IMR-90 (cell line): ENCODE measurements around the gene EHD4. TPM values are rescaled to one million over a fixed set of nuclear protein-coding genes. Genes with fewer than 3 reads are reported as not detected.

ENCODE experiments used
- ATAC-seq: fragments of 200-7000 bp; cut with Tn5 transposase; 2 replicates; pipeline ENCODE4 v1.9.1; 2020; ENCODE audit warnings: low read depth, mild to moderate bottlenecking, moderate library complexity
- BruUV-seq: library from RNA; stranded (reverse); fragments of 400-500 nt; replicated peaks from 2 replicates; lab custom pipeline; 2021; lab: Mats Ljungman, UMichigan
- CTCF ChIA-PET: fragments of 300-600 bp; formaldehyde crosslinking; extraction: SDS; loops from one replicate; lab custom pipeline; 2021; ENCODE audit warnings: antibody characterized with exemption; lab: Yijun Ruan, JAX
- POLR2A ChIA-PET: fragments of 300-600 bp; sonication (Branson Sonifier 250); formaldehyde crosslinking; loops from one replicate; lab custom pipeline; 2022; ENCODE audit warnings: antibody characterized with exemption; ENCODE audit not compliant: unreplicated experiment; lab: Charles Lee
- DNase-seq: peaks from one replicate; pipeline ENCODE4 v3.0.0; 2013
- H2AFZ ChIP-seq: replicated peaks from 2 replicates; pipeline ENCODE3; 2013; ENCODE audit warnings: low read length, mild to moderate bottlenecking; ENCODE audit not compliant: poor library complexity
- H2AK5ac ChIP-seq: 2 replicates; pipeline ENCODE4 v1.6.1; 2013; ENCODE audit warnings: low read depth, low read length, inconsistent platforms
- H2AK9ac ChIP-seq: replicated peaks from 2 replicates; pipeline ENCODE3; 2013; ENCODE audit warnings: mild to moderate bottlenecking, low read depth, low read length, moderate library complexity; ENCODE audit not compliant: poor library complexity
- H2BK120ac ChIP-seq: 2 replicates; pipeline ENCODE4 v1.6.1; 2013; ENCODE audit warnings: low read depth, low read length, inconsistent platforms
- H2BK15ac ChIP-seq: 3 replicates; pipeline ENCODE4 v1.6.1; 2013; ENCODE audit warnings: low read depth, low read length, inconsistent platforms
- H2BK20ac ChIP-seq: 2 replicates; pipeline ENCODE4 v1.6.1; 2013; ENCODE audit warnings: low read depth, mild to moderate bottlenecking, inconsistent platforms, low read length, moderate library complexity
- H2BK5ac ChIP-seq: 2 replicates; pipeline ENCODE4 v1.6.1; 2013; ENCODE audit warnings: mild to moderate bottlenecking, low read depth, low read length, inconsistent platforms; ENCODE audit not compliant: poor library complexity, severe bottlenecking
- H3K14ac ChIP-seq: replicated peaks from 2 replicates; pipeline ENCODE4 v1.6.1; 2013; ENCODE audit warnings: low read depth, low read length, inconsistent platforms
- H3K18ac ChIP-seq: 2 replicates; pipeline ENCODE4 v1.6.1; 2013; ENCODE audit warnings: low read depth, low read length, control low read depth
- H3K23ac ChIP-seq: 2 replicates; pipeline ENCODE4 v1.6.1; 2013; ENCODE audit warnings: low read depth, low read length, inconsistent platforms
- H3K27ac ChIP-seq: 2 replicates; pipeline ENCODE4 v1.5.1; 2013; ENCODE audit warnings: mild to moderate bottlenecking, control low read depth, low read length; ENCODE audit not compliant: insufficient read depth
- H3K27me3 ChIP-seq: 2 replicates; pipeline ENCODE4 v1.6.1; 2013; ENCODE audit warnings: low read length; ENCODE audit not compliant: control insufficient read depth, insufficient read depth
- H3K36me3 ChIP-seq: 2 replicates; pipeline ENCODE4 v1.6.1; 2013; ENCODE audit warnings: low read length, mixed read lengths; ENCODE audit not compliant: control insufficient read depth, insufficient read depth
- H3K4ac ChIP-seq: 2 replicates; pipeline ENCODE4 v1.6.1; 2013; ENCODE audit warnings: low read depth, low read length, inconsistent platforms
- H3K4me1 ChIP-seq: 2 replicates; pipeline ENCODE4 v1.6.1; 2013; ENCODE audit warnings: low read length, mixed read lengths; ENCODE audit not compliant: control insufficient read depth, insufficient read depth
- H3K4me2 ChIP-seq: 2 replicates; pipeline ENCODE4 v1.6.1; 2013; ENCODE audit warnings: low read depth, mild to moderate bottlenecking, control low read depth, low read length, moderate library complexity
- H3K4me3 ChIP-seq: 2 replicates; pipeline ENCODE4 v1.5.1; 2013; ENCODE audit warnings: low read depth, mild to moderate bottlenecking, control low read depth, low read length, moderate library complexity; ENCODE audit not compliant: insufficient read depth
- H3K56ac ChIP-seq: 2 replicates; pipeline ENCODE4 v1.6.1; 2013; ENCODE audit warnings: low read length, inconsistent platforms; ENCODE audit not compliant: insufficient read depth; ENCODE audit errors: extremely low read depth
- H3K79me1 ChIP-seq, 2 experiments: 2 replicates each; pipeline ENCODE4 v1.6.1; 2013; ENCODE audit warnings: low read length in 2 of 2, inconsistent platforms in 1 of 2, low read depth in 1 of 2
- H3K9ac ChIP-seq: 2 replicates; pipeline ENCODE4 v1.6.1; 2013; ENCODE audit warnings: low read depth, low read length, control low read depth
- H3K9me1 ChIP-seq: 2 replicates; pipeline ENCODE4 v1.6.1; 2013; ENCODE audit warnings: low read length, inconsistent platforms; ENCODE audit not compliant: insufficient read depth
- H3K9me3 ChIP-seq: 2 replicates; pipeline ENCODE4 v1.6.1; 2013; ENCODE audit warnings: low read length; ENCODE audit not compliant: control insufficient read depth, insufficient read depth
- H4K20me1 ChIP-seq: 2 replicates; pipeline ENCODE4 v1.6.1; 2013; ENCODE audit warnings: low read length, inconsistent platforms; ENCODE audit not compliant: insufficient read depth
- H4K5ac ChIP-seq: 2 replicates; pipeline ENCODE4 v1.6.1; 2013; ENCODE audit warnings: mild to moderate bottlenecking, low read depth, low read length, control low read depth
- H4K8ac ChIP-seq, 2 experiments: 2 replicates each; pipeline ENCODE4 v1.6.1; 2013; ENCODE audit warnings: low read depth in 2 of 2, low read length in 2 of 2, control low read depth in 1 of 2, inconsistent platforms in 1 of 2
- H4K91ac ChIP-seq: 2 replicates; pipeline ENCODE4 v1.6.1; 2013; ENCODE audit warnings: low read depth, low read length, inconsistent platforms; ENCODE audit not compliant: insufficient read depth
- BHLHE40 ChIP-seq: fragments of 150-350 bp; IDR thresholded peaks from 2 replicates; pipeline ENCODE4 v1.6.1; 2016; ENCODE audit warnings: mild to moderate bottlenecking, low read depth, low read length
- CEBPB ChIP-seq: IDR thresholded peaks from 2 replicates; pipeline ENCODE4 v1.6.1; 2012; ENCODE audit warnings: low read depth, low read length, improper control_type of control experiment
- POLR2A ChIP-seq: IDR thresholded peaks from 2 replicates; pipeline ENCODE4 v1.6.1; 2012; ENCODE audit warnings: mild to moderate bottlenecking, low read depth, low read length
- SMC3 ChIP-seq: fragments of 150-350 bp; IDR thresholded peaks from 2 replicates; pipeline ENCODE4 v1.6.1; 2016; ENCODE audit warnings: low read depth, mild to moderate bottlenecking, antibody characterized with exemption, low read length, moderate library complexity
- WGBS, 2 experiments: methylation state at CpG; one replicate each; pipeline versions ENCODE4 v1.1.5 to v1.1.7; 2013; ENCODE audit warnings: missing lambda C conversion rate in 2 of 2; ENCODE audit not compliant: insufficient read length in 1 of 2; ENCODE audit errors: extremely low coverage in 2 of 2; 5-methylcytosine and 5-hydroxymethylcytosine counted together
- dilution Hi-C: fragments of 300-500 bp; cut with HindIII; formaldehyde crosslinking; loops from one replicate; pipeline ENCODE4 v1.14.3; 2018; ENCODE audit warnings: low sequenced_read_pairs; ENCODE audit not compliant: unreplicated experiment
- in situ Hi-C: fragments of 300-500 bp; cut with MboI; formaldehyde crosslinking; loops from 3 replicates; pipeline ENCODE4 v1.14.3; 2019; ENCODE audit warnings: low sequenced_read_pairs, inconsistent platforms, mixed read lengths
- intact Hi-C: fragments of 100-400 bp; cut with micrococcal nuclease; formaldehyde crosslinking; loops from 2 replicates; pipeline ENCODE4 v1.10.0; 2022
- polyA plus RNA-seq, 3 experiments: library from polyadenylated mRNA; depleted of rRNA; stranded (reverse); fragments of >200 nt; gene quantifications; 2 replicates each; pipeline ENCODE4 v1.2.3, GENCODE V29; 2012; ENCODE audit warnings: low replicate concordance in 1 of 3
- total RNA-seq: library from RNA; depleted of rRNA; stranded (reverse); fragments of >200 nt; gene quantifications from 2 replicates; pipeline ENCODE4 v1.2.3, GENCODE V29; 2012

EHD4 gene
- total and polyA plus RNA-seq, 2 of the 4 experiments (the other 2 are of a cell fraction) = 21.0 to 29.0 TPM

DNA sequence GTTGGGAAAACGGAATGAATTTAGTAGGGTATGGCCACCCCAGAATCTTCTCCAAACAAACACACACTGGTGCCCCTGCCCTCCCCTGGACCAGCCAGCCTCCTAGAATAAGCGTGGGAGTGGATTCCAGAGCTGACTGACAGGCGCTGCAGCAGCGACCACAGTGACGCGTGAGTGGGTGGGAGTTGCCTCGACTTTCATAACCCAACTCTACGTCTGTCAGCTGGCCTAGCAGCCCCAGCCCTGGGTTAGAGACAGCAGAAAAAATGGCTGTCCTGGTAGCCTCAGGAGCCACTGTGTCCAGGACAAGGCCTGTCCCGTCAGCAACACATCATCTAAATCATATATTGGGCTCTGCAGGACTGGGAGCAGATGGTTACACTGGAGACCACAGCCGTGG lies 123.7 kb downstream of the EHD4 start:
- no peaks in the 10 kb centered on the region for H4K20me1 ChIP-seq
- H2AK5ac ChIP-seq = no peak overlapping the region
- no peak overlapping the region for H4K5ac ChIP-seq
- H3K79me1 ChIP-seq = no peaks in the 10 kb centered on the region
- H3K9me3 ChIP-seq = no peaks in the 10 kb centered on the region
- 35% methylated on average over 4 of the region's 10 CpGs; no CpG with 5 or more reads in 1 of the 2 experiments for WGBS, 2 experiments
- no peak overlapping the region for H3K18ac ChIP-seq
- dilution Hi-C loops = no loop called here
- H3K9me1 ChIP-seq = no peaks in the 10 kb centered on the region
- no peak for TF ChIP-seq BHLHE40
- no peak for TF ChIP-seq POLR2A
- TF ChIP-seq SMC3 = no peak
- TF ChIP-seq CEBPB = 0 out of 2 replicates have a peak, but pooled peaks have one; percentile 23
- H3K4ac ChIP-seq = no peak overlapping the region; the same call in 1 of the 2 replicates
- ATAC-seq (peak; percentile 55), DNase-seq (peak; percentile 65)
- no peak overlapping the region for H3K27ac ChIP-seq
- intact Hi-C loops = no loop called here
- CTCF ChIA-PET = no interaction called here
- H2BK15ac ChIP-seq = no peak overlapping the region
- no peak overlapping the region for H3K4me3 ChIP-seq
- H3K56ac ChIP-seq = no peak overlapping the region
- H3K4me1 ChIP-seq = no peaks in the 10 kb centered on the region; the same call in 1 of the 2 replicates
- H4K8ac ChIP-seq = no peak overlapping the region
- H2BK120ac ChIP-seq = no peak overlapping the region
- no peak overlapping the region for H4K91ac ChIP-seq
- POLR2A ChIA-PET = no interaction called here
- no peak overlapping the region for H2BK20ac ChIP-seq
- no TSS peak for BruUV-seq
- H3K23ac ChIP-seq = no peak overlapping the region
- no peak overlapping the region for H3K4me2 ChIP-seq
- H3K14ac ChIP-seq = no peak overlapping the region
- H2AK9ac ChIP-seq = peak overlapping the region; percentile 9
- peaks cover 16% of the 10 kb centered on the region for H3K36me3 ChIP-seq
- in situ Hi-C loops = no loop called here
- H2BK5ac ChIP-seq = no peak overlapping the region
- peak overlapping the region; percentile 3 for H2AFZ ChIP-seq
- H3K9ac ChIP-seq = no peak overlapping the region
- H3K27me3 ChIP-seq = peaks cover 8% of the 10 kb centered on the region; the same call in 1 of the 2 replicates
